ENCODE results near the gene DMXL1.
"Not testable (repeated sequence)": the region's sequence is repeated elsewhere in the genome, so short reads cannot be mapped to it uniquely, and the experiment has no call there.

The DMXL1 gene

DNA sequence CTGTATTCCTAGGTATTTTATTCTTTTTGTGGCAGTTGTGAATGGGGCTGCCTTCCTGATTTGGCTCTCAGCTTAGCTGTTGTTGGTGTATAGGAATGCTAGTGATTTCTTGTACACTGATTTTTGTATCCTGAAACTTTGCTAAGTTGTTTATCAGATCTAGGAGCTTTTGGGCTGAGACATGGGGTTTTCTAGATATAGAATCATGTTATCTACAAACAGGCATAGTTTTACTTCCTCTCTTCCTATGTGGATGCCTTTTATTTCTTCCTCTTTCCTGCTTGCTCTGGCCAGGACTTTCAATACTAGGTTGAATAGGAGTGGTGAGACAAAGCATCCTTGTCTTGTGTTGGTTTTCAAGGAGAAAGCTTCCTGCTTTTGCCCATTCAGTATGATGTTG, 129.9 kb downstream of the DMXL1 start:
- DNase-seq (ENCODE audit: low read depth, low spot score) = no peak

DNA sequence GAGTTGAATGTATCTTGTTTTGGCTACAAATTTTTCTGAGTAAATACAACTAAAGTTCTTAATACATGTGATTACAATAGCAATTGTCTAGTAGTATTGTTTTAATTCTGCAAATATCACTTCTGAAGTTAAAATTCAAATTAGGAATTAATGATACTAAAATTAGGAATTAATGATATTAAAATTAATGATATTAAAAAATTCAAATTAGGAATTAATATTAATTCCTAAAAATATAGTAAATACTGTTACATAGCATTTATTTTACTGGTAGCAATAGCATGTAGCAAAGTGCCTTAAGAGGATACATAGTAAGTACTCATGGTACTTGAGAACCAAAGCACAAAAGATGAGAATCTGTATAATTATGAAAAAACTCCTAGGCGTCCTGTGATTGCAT, 136.2 kb downstream of the DMXL1 start:
- no peak for DNase-seq (ENCODE audit: low read depth, low spot score)

DNA sequence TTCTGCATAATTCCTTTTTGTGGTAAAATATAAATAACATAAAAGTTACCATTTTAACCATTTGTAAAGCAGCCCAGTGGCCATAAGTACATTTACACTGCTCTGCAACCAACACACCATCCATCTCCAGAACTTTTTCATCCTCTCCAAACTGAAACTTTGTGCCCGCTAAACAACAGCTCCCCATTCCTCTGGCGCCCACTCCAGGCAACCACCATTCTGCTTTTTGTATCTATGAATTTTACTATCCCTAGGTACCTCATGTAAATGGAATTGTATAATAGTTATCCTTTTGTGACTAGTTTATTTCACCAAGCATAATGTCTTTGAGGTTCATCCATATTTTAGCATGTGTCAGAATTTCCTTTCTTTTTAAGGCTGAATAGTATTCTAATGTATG, 141.1 kb downstream of the DMXL1 start:
- no peak for DNase-seq (ENCODE audit: low read depth, low spot score)

DNA sequence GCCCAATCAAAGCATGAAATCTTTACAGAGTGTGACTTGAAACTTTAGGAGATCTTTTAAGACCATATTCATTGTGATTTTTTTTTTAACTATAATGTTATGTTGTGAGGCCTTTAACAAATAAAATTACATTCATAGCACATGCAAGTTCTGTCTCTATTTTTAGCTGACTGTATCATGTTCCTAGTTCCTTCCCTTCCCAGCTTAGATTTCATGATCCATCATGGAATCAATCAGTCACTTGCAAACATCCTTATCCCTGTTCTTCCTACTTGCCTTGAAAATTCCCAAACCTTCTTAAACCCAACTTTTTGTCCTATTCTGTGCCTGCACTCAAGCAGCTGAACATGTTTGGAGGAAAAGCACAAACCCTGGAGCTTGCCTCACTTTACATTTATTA, 141.8 kb downstream of the DMXL1 start:
- no peak for DNase-seq (ENCODE audit: low read depth, low spot score)

DNA sequence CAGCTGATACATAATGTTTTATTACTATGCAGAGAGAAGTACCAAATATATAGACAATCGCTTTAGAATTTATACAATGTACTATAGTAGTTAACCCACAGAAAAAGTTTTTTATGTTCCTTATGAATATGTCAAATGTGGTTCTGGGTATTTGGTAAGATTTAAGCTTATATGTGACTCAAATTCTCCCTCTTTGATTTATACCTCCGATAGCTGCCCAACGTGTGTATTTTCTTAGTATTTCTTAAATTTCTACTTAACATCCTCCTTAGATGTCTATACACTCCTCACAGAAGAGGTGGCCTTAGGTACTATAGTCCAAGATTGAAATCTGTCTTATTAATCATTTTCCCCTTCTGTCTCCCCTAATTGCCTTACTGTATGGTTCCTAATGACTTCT, 146.3 kb downstream of the DMXL1 start:
- DNase-seq (ENCODE audit: low read depth, low spot score) = no peak

DNA sequence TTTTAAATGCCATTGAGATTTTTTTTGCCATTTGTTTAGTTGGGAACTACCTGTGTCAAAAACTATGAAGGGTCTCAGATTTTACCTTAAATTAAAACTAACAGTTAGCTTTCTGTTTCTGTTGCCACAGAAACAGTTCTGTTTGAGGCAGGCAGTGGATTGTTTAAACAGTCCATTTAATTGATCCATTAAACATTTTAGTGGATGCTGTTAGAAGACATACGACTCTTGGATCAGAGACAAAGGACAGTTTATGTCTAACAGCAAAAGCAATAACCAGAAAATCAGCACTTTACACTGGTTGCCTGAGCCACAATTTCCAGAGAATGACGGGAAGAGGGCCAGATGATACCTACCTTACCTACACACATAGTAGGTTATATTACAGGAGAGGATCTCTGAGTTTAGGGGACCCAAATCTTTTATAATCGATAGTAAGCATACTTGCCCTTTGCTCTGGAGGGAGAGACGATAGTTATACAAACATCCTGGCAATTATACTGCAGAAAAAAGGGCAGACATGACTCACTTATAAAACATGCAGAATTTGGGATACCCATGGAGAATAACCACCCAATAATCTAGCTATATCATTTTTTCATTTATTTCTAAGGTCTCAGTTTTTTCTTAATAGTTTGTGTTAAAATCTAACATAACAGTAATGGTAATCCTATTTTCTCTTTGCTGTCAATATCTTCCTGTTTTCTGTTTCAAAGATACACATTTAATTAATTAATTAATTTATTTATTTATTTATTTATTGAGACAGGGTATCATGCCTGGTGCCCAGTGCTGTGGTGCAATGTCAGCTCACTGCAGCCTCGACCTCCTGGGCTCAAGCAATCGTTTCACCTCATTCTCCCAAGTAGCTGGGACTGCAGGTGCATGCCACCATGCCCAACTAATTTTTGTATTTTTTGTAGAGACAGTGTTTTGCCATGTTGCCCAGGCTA, 148.2 kb downstream of the DMXL1 start:
- DNase-seq (ENCODE audit: low read depth, low spot score) = no peak

DNA sequence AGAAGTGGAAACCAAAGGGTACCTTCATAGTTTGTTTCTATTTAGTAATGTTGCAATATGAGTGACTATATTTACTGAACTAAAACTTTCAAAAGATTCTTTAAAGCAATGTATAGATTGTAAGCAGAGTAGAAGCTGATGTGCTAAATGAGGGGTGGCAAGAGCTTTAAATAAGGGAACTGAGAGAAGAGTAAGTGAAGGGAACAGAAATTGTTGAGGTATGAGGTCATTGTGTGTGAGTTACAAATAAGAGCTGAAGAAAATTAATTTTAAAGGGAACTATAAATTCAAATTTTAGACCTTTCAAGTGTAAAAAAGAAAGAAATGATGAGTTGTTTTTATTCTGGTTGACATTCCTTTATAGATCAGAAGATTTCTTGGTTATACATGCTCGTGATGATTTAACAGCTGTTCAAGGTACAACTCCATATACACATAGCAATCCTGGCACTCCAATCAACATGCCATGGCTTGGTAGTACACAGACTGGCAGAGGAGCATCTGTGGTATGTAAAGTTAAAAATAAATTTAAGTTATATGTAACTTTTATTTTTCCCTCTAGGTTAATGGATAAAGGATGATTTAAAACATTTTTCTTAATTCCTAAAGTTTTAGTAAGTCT, 149.8 kb downstream of the DMXL1 start:
- no peak for DNase-seq (ENCODE audit: low read depth, low spot score)

DNA sequence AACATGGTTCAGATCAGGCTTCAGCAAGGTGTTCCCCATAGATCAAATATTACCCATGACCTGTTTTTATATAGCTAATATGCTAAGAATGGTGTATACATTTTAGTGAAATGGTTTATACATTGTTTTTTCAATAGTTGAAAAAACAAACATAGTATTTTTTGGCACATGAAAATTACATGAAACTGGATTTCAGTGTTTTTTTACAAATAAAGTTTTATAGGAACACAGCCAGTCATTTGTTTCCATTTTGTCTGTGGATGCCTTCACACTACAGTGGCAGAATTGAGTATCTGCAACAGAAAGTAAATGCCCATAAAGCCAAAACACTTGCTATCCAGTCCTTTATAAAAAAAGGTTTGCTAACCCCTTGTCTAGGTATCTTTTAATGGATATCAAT, 150.4 kb downstream of the DMXL1 start:
- no peak for DNase-seq (ENCODE audit: low read depth, low spot score)

DNA sequence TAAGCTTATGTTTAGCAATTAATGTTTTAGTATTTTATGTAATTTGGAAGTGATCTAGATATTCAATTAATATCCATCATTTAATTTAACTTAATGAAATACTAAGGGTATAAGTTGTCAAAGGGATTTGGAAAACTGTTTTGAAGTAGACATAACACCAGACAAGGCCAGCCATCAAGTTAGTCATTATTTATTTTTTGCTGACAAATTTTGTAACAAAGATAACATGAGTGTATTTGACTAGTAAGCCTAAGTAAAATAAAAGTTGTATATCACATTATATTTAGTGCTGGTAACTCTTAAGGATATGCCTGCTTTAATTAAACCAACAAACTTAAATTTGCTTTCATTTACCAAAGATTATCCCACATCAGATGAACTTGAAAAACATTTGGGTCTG, 159.1 kb downstream of the DMXL1 start:
- no peak for DNase-seq (ENCODE audit: low read depth, low spot score)

DNA sequence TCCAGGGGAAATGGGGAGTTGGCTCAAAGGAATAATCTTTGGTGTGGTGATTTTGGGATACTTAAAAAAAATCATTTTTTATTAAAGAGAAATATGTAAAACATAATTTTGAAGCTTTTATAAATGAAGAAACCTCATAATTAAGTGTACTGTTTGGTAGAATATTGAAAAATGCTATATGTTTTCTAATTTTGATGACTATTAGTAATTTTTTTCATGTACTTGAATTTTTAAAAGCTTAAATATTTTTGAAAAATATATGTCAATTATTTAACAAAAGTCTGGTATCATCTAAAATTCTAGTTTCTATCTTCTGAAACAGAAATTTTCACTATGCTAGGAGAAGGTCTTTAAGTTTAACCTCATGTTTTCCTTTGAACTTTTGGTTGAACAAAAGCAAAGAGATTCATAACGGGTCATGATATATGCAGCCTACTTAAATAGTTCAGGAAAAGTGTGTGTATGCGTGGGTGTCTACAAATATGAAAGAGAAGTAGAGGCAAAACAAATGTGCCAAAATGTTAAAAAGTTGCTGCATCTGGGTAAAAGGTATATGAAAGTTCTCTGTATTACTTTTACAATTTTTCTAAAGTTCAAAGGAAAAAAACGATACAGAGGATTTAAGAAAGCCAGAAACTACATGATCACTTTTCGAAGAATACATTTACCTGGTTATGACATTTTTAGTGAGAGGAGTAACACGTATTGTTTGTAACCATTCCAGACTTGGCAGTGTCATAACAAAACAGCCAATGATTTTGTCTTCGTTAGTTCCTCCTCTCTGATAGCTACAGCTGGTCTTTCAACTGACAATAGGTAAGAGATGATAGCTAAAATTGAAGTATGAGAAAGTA, 167.6 kb downstream of the DMXL1 start:
- no peak for DNase-seq (ENCODE audit: low read depth, low spot score)

DNA sequence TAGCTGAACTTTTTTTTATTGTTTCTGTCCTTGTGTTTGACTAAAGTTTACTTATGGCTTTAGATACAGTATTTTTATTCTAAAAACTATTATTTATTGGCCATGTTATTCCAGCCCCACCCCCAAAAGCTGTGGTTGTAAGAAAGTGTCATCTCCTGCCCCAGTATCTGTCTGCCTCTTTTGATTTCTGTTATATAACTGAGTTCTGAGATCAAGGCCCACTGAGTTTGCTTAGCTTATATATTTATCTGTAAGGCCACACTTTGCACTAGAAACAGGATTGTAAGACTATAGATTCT, 168.2 kb downstream of the DMXL1 start:
- no peak for DNase-seq (ENCODE audit: low read depth, low spot score)

DNA sequence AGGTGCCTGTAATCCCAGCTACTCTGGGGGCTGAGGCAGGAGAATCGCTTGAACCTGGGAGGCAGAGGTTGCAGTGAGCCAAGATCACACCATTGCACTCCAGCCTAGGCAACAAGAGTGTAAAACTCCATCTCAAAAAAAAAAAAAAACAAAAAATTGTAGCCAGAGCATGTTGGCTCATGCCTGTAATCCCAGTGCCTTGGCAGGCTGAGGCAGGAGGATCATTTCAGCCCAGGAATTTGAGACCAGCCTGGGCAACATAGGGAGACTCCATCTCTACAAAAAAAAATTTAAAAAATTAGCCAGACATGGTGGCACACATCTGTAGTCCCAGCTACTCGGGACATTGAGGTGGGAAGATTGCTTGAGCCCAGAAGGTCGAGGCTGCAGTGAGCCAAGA, 168.9 kb downstream of the DMXL1 start:
- DNase-seq (ENCODE audit: low read depth, low spot score) = not testable (repeated sequence)

DNA sequence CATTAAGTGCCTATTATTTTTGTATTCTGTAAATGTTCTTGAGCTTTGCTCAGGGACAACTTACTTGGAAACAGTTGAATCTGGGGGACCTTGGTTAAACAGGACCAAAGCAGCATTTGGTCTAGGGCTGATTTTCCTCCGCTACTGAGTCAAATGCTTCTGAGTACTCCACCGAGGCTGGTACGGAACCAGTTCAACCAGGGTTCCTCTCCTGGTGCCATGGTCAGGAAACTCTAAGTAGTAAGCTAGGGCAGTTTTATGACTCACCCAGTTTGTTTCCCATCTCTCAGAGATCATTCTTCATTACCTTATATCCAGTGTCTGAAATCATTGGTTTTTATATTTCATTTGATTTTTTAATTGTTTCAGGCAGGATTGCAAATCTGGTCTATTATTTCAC, 173.0 kb downstream of the DMXL1 start:
- peak; percentile 10 for DNase-seq (ENCODE audit: low read depth, low spot score)

DNA sequence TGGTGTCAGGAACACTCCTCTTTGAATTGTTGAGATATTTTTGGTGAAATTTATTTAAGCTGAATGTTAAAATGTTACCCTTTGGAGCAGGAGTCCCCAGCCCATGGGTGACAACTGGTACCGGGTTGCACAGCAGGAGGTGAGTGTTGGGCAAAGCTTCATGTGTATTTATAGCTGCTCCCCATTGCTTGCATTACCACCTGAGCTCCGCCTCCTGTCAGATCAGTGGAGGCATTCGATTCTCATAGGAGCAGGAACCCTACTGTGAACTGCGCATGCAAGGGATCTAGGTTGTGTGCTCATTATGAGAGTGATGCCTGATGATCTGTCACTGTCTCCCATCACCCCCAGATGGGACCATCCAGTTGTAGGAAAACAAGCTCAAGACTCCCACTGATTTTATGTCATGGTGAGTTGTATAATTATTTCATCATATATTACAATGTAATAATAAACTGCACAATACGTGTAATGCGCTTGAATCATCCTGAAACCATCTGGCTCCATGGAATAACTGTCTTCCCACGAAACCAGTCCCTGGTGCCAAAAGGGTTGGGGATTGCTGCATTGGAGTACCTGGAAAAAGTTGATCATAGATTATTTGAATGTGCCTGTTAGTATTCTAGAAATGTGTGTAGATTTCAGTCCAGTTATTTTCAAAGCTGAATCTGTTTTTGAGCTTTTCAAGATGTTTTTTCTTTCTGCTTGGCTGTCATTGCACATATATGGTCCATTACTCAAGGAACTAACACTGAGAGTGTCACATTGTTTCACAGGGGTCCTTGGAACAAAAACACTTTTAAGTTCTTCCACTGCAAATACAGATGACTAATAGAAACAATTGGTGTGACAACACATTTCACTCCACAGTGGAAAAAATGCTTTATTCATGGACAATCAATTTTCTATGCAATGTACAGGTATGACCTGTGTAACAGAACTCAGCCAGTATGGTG, 180.3 kb downstream of the DMXL1 start:
- DNase-seq (ENCODE audit: low read depth, low spot score) = no peak

DNA sequence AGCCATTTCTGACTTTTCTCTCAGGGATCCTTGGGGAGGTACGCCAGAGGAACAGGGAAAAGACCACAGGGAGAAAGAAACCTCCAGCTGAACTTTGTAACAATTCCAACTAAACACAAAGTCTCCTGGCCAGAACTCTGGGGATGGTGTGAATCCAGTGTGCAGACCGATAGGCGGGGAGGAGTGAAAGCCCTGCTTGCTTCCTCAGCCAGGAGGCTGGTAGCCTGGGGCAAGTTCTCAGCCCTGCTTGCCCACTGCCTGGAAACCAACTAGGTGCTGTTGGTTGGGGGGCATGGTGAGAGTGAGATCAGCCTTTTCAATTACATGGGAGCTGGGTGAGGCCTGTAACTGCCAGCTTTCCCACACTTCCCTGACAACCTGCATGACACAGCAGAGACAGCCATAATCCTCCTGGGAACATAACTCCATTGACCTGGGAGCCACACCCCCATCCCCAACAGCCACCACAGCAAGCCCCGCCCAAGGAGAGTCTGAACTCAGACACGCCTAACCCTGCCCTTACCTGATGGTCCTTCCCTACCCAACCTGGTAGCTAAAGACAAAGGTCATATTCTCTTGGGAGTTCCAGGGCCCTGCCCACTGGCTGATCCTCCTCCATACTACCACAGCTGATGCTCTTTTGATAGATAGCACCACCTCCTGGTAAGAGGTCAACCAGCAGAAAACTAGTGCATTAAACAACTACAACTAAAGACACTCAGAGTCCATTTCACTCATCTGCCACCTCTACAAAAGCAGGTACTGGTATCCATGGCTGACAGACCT, 184.9 kb downstream of the DMXL1 start:
- DNase-seq (ENCODE audit: low read depth, low spot score) = peak; percentile 91

DNA sequence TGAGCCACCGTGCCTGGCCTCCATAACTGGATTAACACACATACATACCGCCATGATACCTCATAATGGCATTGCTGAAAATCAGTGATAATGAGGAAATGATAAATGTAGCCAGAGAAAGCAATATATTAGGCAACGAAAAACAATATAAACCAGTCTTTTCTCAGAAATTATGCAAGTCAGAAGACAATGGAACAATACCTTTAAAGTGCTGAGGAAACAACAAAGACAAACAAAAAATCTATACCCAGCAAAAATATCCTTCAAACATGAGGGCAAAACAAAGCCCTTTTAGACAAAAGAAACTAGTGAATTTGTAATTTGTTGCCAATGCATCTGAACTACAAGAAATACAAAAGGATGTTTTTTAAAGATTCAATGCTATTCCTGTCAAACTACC, 186.7 kb downstream of the DMXL1 start:
- no peak for DNase-seq (ENCODE audit: low read depth, low spot score)

DNA sequence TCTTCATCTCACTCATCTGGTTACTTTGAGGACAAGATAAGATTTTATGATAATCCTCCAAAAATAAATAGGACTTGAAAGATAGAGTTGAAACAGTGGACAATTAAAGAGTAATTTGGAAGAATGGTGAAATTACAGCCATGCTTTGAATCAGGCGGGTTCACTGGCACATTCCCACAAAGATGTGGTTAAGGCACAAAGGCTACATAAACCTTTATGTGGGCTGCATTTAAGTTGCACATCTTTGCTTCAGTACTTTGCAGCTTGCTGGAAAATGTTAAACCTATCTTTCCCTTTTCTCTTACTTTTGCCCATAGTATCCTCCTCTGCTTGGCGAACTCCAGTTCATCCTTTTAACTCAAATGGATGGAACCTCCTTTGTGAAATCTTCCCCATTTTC, 192.8 kb downstream of the DMXL1 start:
- no peak for DNase-seq (ENCODE audit: low read depth, low spot score)

DNA sequence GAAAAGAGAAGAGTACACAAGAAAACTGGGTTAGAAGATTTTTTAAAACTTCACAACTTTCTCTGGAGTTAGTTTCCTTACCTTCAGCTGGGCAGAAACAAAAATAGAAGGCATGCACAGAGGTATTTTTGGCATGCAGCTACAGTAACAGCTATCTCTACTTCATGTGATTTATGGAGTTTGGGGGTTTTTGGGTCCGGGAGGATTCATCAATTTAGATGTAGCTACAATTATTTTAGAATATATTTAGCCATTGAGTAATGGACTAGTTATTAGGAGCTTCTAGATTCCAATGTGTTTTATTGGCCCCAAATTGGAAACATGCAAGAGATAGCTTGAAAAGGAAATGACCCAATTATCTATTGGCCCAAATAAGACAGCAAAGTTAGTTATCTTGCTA, 193.3 kb downstream of the DMXL1 start:
- no peak for DNase-seq (ENCODE audit: low read depth, low spot score)

DNA sequence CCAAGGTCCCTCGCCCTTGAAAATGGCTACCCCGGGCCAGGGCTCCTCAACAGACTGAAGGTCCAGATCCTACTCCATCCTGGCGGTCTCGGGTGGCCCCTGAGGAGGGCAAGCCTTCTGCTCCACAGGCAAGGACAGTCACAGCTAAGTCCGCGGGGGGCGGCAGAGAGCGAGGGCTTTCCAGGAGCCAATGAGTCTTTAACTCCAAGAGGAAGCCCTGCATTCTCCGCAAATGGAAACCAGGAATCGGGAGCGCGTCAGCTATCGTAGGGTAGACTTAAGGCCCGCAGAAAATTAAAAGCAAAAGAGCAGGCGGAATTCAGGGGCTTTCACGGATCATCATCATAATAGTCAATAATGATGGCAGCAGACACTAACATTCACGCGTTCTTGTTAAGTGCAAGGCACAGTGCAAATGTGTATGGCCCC, 197.1 kb downstream of the DMXL1 start:
- peak; percentile 94 for DNase-seq (ENCODE audit: low read depth, low spot score)

DNA sequence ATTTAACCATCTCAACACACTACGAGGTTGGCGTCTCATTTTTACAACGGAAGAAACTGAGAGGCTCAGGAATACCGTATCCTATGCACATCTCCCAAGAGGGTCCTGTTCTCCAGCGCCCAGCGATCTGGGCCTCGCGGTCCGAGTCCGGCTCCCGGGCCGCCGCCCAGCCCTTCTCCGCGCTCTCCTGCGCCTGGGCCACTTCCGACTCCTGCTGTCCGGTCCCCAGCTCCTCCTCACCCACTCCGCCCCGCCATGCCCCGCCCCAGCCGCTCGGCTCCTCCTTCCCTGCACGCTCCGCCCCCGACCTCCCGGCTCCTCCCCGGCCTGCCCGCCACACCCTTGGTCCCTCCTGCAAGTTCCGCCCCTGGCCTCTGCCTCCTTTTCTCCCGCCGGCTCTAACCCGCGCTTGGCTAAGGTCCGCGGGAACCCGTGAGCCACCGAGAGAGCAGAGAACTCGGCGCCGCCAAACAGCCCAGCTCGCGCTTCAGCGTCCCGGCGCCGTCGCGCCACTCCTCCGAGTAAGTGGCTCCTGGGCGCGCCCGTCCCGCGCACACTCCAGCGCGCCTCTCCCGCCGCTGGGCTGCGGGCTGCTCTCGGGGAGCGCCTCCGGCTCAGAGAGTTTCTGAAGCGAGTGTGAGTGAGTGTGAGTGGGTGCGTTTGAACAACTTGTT, 197.6 kb downstream of the DMXL1 start:
- peak; percentile 94 for DNase-seq (ENCODE audit: low read depth, low spot score)

All from ELF-1 (cell line).